SHP77 treated with DMSO at 0.1 percent for 48 hours (cell line): Measurements from ENCODE around the gene GDF2.

ENCODE experiments used
- DNase-seq: peaks from one replicate; lab custom pipeline; 2025; lab: John Stamatoyannopoulos, UW

The GDF2 gene

GRCh38 chr10:47332946-47333345 is 10.7 kb downstream of the GDF2 start:
- DNase-seq = no peak

- DNase-seq = no peak
Measured at GRCh38 chr10:47333532-47333931, 11.3 kb downstream of the GDF2 start.

- DNase-seq = no peak
Measured at GRCh38 chr10:47334466-47335295, 12.4 kb downstream of the GDF2 start.

GRCh38 chr10:47335906-47336305 is 13.7 kb downstream of the GDF2 start:
- DNase-seq = no peak

- DNase-seq = no peak
Measured at GRCh38 chr10:47336387-47337134, 14.3 kb downstream of the GDF2 start.

GRCh38 chr10:47337310-47337709 is 15.1 kb downstream of the GDF2 start:
- DNase-seq = no peak

GRCh38 chr10:47339186-47339735 is 17.0 kb downstream of the GDF2 start:
- no peak for DNase-seq

- DNase-seq = no peak
Measured at GRCh38 chr10:47339759-47340607, 17.7 kb downstream of the GDF2 start.

- no peak for DNase-seq
Measured at GRCh38 chr10:47340608-47341170, 18.4 kb downstream of the GDF2 start.

- no peak for DNase-seq
Measured at GRCh38 chr10:47344996-47345870, 23.0 kb downstream of the GDF2 start.

GRCh38 chr10:47346581-47347302 is 24.5 kb downstream of the GDF2 start:
- no peak for DNase-seq

GRCh38 chr10:47347303-47347675 is 25.0 kb downstream of the GDF2 start:
- no peak for DNase-seq

- no peak for DNase-seq
Measured at GRCh38 chr10:47348138-47348651, 25.9 kb downstream of the GDF2 start, which contains the start of gene RBP3. Gene RBP3, plus strand, starts transcription at chr10:47348363. Its CDS starts 122 bp downstream, at chr10:47348485.

GRCh38 chr10:47348661-47349470 is 26.6 kb downstream of the GDF2 start:
- DNase-seq = no peak

GRCh38 chr10:47349516-47349915 is 27.3 kb downstream of the GDF2 start:
- no peak for DNase-seq

GRCh38 chr10:47349941-47350371 is 27.7 kb downstream of the GDF2 start:
- DNase-seq = no peak

GRCh38 chr10:47350671-47351640 is 28.7 kb downstream of the GDF2 start:
- no peak for DNase-seq
